A673 (cell line): ENCODE results near the gene DCP1B. TPM values are rescaled to one million over a fixed set of nuclear protein-coding genes. Genes with fewer than 3 reads are reported as not detected.

Source experiments
- BruUV-seq: library from RNA; stranded (reverse); fragments of 400-500 nt; replicated peaks from 2 replicates; lab custom pipeline; 2021; lab: Mats Ljungman, UMichigan
- CTCF ChIA-PET: fragments of 300-600 bp; sonication (Branson Sonifier 250); formaldehyde crosslinking; loops from one replicate; lab custom pipeline; 2022; ENCODE audit warnings: antibody characterized with exemption; lab: Charles Lee
- POLR2A ChIA-PET: fragments of 300-600 bp; sonication (Branson Sonifier 250); formaldehyde crosslinking; loops from one replicate; lab custom pipeline; 2022; ENCODE audit warnings: antibody characterized with exemption; ENCODE audit not compliant: low non-redundant PET; lab: Charles Lee
- DNase-seq: peaks from one replicate; pipeline ENCODE4 v3.0.0-alpha.2; 2015; ENCODE audit warnings: low spot score
- H3K27ac ChIP-seq: fragments of 200-600 bp; sonication (generic); 2 replicates; pipeline ENCODE4 v1.5.1; 2016; ENCODE audit warnings: mixed run types, low read depth, mild to moderate bottlenecking, mixed read lengths, antibody characterized with exemption, low read length; ENCODE audit not compliant: poor library complexity, severe bottlenecking
- H3K27me3 ChIP-seq: fragments of 200-600 bp; sonication (generic); replicated peaks from 2 replicates; pipeline ENCODE4 v1.6.1; 2017; ENCODE audit warnings: mixed run types, low read depth, mild to moderate bottlenecking, mixed read lengths, antibody characterized with exemption, low read length; ENCODE audit not compliant: insufficient read depth, poor library complexity
- H3K36me3 ChIP-seq: fragments of 200-600 bp; sonication (generic); 2 replicates; pipeline ENCODE4 v1.6.1; 2016; ENCODE audit warnings: mixed run types, mild to moderate bottlenecking, mixed read lengths, antibody characterized with exemption, low read length; ENCODE audit not compliant: insufficient read depth, poor library complexity, severe bottlenecking
- H3K4me1 ChIP-seq: fragments of 200-600 bp; sonication (generic); 2 replicates; pipeline ENCODE4 v1.6.1; 2017; ENCODE audit warnings: mixed run types, mild to moderate bottlenecking, mixed read lengths, antibody characterized with exemption, low read length; ENCODE audit not compliant: insufficient read depth, poor library complexity, severe bottlenecking
- H3K4me3 ChIP-seq: fragments of 200-600 bp; sonication (generic); 2 replicates; pipeline ENCODE4 v1.5.1; 2016; ENCODE audit warnings: low read depth, mixed run types, mild to moderate bottlenecking, mixed read lengths, low read length; ENCODE audit not compliant: poor library complexity, severe bottlenecking
- H3K9me3 ChIP-seq: fragments of 200-600 bp; sonication (generic); 2 replicates; pipeline ENCODE4 v1.6.1; 2016; ENCODE audit warnings: mixed run types, low read depth, mild to moderate bottlenecking, mixed read lengths, antibody characterized with exemption, low read length; ENCODE audit not compliant: poor library complexity, severe bottlenecking
- CTCF ChIP-seq: fragments of 300-800, 200-600 bp; sonication (generic); conservative IDR thresholded peaks from 2 replicates; pipeline ENCODE4 v1.5.1; 2017; ENCODE audit warnings: low read depth, mild to moderate bottlenecking, antibody characterized with exemption, low read length, moderate library complexity, mixed read lengths
- EZH2 ChIP-seq: fragments of 200-600 bp; sonication (generic); IDR thresholded peaks from 2 replicates; pipeline ENCODE4 v1.6.1; 2017; ENCODE audit warnings: borderline replicate concordance, low read depth, mild to moderate bottlenecking, mixed read lengths, antibody characterized with exemption, low read length; ENCODE audit not compliant: poor library complexity, severe bottlenecking
- intact Hi-C: fragments of 100-400 bp; cut with micrococcal nuclease; formaldehyde crosslinking; loops from one replicate; pipeline ENCODE4 v1.10.0; 2022; ENCODE audit not compliant: unreplicated experiment
- total RNA-seq: library from RNA; stranded (reverse); gene quantifications from 2 replicates; pipeline ENCODE4 v1.2.3, GENCODE V29; 2021

DCP1B gene
- total RNA-seq, 1 experiment from 2014 or later: 8.8 TPM

DNA sequence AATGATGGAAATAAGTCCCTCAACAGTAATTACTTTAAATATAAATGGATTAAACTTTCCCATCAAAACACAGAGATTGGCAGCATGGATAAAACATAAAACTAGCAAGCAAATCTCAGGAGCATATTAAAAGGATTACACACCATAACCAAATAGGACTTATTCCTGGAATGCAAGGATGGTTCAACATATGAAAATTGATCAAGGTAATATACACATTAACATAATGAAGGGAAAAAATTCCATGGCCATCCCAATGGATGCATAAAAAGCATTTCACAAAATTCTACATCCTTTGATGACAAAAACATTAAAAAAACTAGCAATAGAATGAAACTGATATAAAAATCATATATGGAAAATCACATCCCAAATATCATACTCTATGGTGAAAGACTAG is 99.4 kb downstream of the DCP1B start:
- BruUV-seq: no TSS peak

DNA sequence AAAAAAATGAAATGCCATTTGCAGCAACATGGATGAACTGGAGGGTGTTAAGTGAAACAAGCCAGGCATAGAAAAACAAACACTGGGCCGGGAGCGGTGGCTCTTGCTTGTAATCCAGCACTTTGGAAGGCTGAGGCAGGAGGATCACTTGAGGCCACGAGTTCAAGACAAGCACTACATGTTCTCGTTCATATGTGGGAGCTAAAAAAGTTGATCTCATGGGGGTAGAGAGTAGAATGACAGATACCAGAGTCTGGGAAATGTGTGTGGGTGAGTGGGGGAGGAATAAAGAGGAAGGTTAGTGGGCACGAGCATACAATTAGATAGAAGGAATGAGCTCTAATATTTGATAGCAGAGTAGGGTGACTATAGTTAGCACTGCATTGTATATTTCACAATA is 107.3 kb downstream of the DCP1B start:
- ChIA-PET POLR2A (no interaction called here), CTCF (no interaction called here)
- DNase-seq: no peak
- intact Hi-C loops: no loop called here
- Histone ChIP-seq H3K9me3 (peaks cover 7% of the 10 kb centered on the region), H3K27me3 (no peaks in the 10 kb centered on the region), H3K4me1 (no peaks in the 10 kb centered on the region), H3K36me3 (no peaks in the 10 kb centered on the region), H3K27ac (no peak overlapping the region), H3K4me3 (no peak overlapping the region)
- TF ChIP-seq EZH2 (no peak), CTCF (no peak)
- no TSS peak for BruUV-seq

More for the DNA sequence above, 99.4 kb downstream of the DCP1B start:
- no peaks in the 10 kb centered on the region for H3K4me1 ChIP-seq
- CTCF ChIA-PET: no interaction called here
- H3K27ac ChIP-seq: no peak overlapping the region
- peaks cover 15% of the 10 kb centered on the region for H3K9me3 ChIP-seq
- H3K4me3 ChIP-seq: no peak overlapping the region
- TF ChIP-seq CTCF: no peak
- no peak for TF ChIP-seq EZH2
- no peaks in the 10 kb centered on the region for H3K36me3 ChIP-seq
- H3K27me3 ChIP-seq: no peaks in the 10 kb centered on the region
- DNase-seq: no peak
- intact Hi-C loops: no loop called here
- POLR2A ChIA-PET: no interaction called here

Other genes with a start within 250 kb of the DCP1B start
- not detected in 2 replicates for gene LRTM2, start 183.9 kb downstream of the DCP1B start, total RNA-seq
- gene CACNA2D4, start 85.8 kb downstream of the DCP1B start, total RNA-seq: 0.41 and 1.2 TPM in 2 replicates
- 3.7 and 5.2 TPM in 2 replicates for gene CACNA1C, start 48.5 kb upstream of the DCP1B start, total RNA-seq